ENCODE results near the gene CLEC2A.
"Not testable (repeated sequence)": the region's sequence is repeated elsewhere in the genome, so short reads cannot be mapped to it uniquely, and the experiment has no call there.

Gene CLEC2A

DNA sequence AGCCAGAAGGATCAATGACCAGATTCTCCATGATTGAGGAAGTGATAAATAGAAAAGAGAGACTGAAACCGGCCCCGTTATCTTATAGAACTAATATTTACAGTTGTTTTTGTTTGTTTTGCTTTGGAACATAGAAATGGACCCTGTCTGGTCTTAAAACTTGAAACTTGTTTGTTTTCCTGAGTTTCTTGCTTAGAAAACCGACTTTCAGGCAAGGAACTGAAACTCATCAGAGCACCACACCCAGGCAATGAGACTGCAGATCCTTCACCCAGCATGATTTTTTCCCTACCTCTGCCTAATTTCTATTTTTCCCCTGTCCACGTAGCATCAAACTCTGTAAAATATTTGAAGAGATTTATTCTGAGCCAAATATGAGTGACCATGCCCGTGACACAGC lies 28.4 kb upstream of the CLEC2A start:
- Histone ChIP-seq H3K9me2 (ENCODE audit: low read depth, low read length) (no peaks in the 10 kb centered on the region), H3K79me2 (ENCODE audit: insufficient read depth, low read length) (no peaks in the 10 kb centered on the region), H3F3A (ENCODE audit: insufficient read depth, low read length) (no peaks in the 10 kb centered on the region), H3K4me2 (ENCODE audit: low read length) (no peak overlapping the region), H3K4me3 (ENCODE audit: low read depth, low read length, poor library complexity, severe bottlenecking) (no peak overlapping the region), H3K9me3 (ENCODE audit: low read length) (no peaks in the 10 kb centered on the region), H3K4me1 (ENCODE audit: insufficient read depth, low read length, severe bottlenecking) (no peaks in the 10 kb centered on the region), H4K20me1 (ENCODE audit: insufficient read depth, low read length) (no peaks in the 10 kb centered on the region), H3K27me3 (ENCODE audit: insufficient read depth, low read length) (no peaks in the 10 kb centered on the region), H2AFZ (ENCODE audit: low read length) (no peak overlapping the region), H3K36me3 (ENCODE audit: insufficient read depth, low read length) (no peaks in the 10 kb centered on the region), H3K27ac (ENCODE audit: low read depth, low read length, poor library complexity, severe bottlenecking) (no peak overlapping the region), H3K9ac (ENCODE audit: low read length) (no peak overlapping the region)
- TF ChIP-seq EZH2 (IDR thresholded peaks at IDR 0.05; ENCODE audit: borderline replicate concordance, low read length): no peak
- TF ChIP-seq, protein P1, sequence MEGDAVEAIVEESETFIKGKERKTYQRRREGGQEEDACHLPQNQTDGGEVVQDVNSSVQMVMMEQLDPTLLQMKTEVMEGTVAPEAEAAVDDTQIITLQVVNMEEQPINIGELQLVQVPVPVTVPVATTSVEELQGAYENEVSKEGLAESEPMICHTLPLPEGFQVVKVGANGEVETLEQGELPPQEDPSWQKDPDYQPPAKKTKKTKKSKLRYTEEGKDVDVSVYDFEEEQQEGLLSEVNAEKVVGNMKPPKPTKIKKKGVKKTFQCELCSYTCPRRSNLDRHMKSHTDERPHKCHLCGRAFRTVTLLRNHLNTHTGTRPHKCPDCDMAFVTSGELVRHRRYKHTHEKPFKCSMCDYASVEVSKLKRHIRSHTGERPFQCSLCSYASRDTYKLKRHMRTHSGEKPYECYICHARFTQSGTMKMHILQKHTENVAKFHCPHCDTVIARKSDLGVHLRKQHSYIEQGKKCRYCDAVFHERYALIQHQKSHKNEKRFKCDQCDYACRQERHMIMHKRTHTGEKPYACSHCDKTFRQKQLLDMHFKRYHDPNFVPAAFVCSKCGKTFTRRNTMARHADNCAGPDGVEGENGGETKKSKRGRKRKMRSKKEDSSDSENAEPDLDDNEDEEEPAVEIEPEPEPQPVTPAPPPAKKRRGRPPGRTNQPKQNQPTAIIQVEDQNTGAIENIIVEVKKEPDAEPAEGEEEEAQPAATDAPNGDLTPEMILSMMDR (IDR thresholded peaks at IDR 0.05; ENCODE audit: low read length): no peak

DNA sequence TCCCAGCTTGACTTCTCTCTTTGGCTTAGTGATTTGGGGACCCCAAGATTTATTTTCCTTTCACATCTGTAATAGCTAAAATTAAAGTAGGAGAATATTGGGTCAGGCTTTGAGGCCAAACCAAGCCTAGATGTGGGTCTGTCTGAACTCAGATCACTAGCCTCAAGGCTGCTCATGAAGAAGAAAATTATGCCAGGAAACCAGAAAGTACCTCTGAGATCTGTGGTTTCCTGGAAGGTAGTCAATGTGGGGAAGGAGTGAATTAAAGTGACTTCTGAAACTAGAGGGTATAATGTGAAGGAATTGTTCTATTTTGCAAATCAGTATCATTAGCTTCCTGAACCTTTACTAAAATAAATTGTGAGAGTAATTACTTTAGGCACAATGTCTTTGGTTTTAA lies 25.7 kb upstream of the CLEC2A start:
- TF ChIP-seq, protein P1 (IDR thresholded peaks at IDR 0.05; ENCODE audit: low read length): no peak
- no peak for TF ChIP-seq EZH2 (IDR thresholded peaks at IDR 0.05; ENCODE audit: borderline replicate concordance, low read length)
- H3K27ac ChIP-seq (ENCODE audit: low read depth, low read length, poor library complexity, severe bottlenecking): no peak overlapping the region
- no peaks in the 10 kb centered on the region for H4K20me1 ChIP-seq (ENCODE audit: insufficient read depth, low read length)
- H3K79me2 ChIP-seq (ENCODE audit: insufficient read depth, low read length): no peaks in the 10 kb centered on the region
- no peak overlapping the region for H3K9ac ChIP-seq (ENCODE audit: low read length)
- H3K4me3 ChIP-seq (ENCODE audit: low read depth, low read length, poor library complexity, severe bottlenecking): no peak overlapping the region
- H3K27me3 ChIP-seq (ENCODE audit: insufficient read depth, low read length): no peaks in the 10 kb centered on the region
- H3F3A ChIP-seq (ENCODE audit: insufficient read depth, low read length): no peaks in the 10 kb centered on the region
- H3K4me2 ChIP-seq (ENCODE audit: low read length): no peak overlapping the region
- H3K4me1 ChIP-seq (ENCODE audit: insufficient read depth, low read length, severe bottlenecking): no peaks in the 10 kb centered on the region
- H3K36me3 ChIP-seq (ENCODE audit: insufficient read depth, low read length): no peaks in the 10 kb centered on the region
- H3K9me3 ChIP-seq (ENCODE audit: low read length): no peaks in the 10 kb centered on the region
- H3K9me2 ChIP-seq (ENCODE audit: low read depth, low read length): no peaks in the 10 kb centered on the region
- H2AFZ ChIP-seq (ENCODE audit: low read length): no peak overlapping the region

DNA sequence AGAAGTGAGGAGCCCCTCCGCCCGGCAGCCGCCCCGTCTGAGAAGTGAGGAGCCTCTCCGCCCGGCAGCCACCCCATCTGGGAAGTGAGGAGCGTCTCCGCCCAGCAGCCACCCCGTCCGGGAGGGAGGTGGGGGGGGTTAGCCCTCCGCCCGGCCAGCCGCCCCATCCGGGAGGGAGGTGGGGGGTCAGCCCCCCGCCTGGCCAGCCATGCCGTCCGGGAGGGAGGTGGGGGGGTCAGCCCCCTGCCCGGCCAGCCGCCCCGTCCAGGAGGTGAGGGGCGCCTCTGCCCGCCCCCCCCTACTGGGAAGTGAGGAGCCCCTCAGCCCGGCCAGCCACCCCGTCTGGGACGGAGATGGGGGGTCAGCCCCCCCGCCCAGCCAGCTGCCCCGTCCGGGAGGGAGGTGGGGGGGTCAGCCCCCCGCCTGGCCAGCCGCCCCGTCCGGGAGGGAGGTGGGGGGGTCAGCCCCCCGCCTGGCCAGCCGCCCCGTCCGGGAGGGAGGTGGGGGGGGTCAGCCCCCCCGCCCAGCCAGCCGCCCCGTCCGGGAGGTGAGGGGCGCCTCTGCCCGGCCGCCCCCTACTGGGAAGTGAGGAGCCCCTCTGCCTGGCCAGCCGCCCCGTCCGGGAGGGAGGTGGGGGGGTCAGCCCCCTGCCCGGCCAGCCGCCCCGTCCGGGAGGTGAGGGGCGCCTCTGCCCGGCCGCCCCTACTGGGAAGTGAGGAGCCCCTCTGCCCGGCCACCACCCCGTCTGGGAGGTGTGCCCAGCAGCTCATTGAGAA lies 21.0 kb upstream of the CLEC2A start:
- not testable (repeated sequence) for H3F3A ChIP-seq (ENCODE audit: insufficient read depth, low read length); H2AFZ ChIP-seq (ENCODE audit: low read length); H3K36me3 ChIP-seq (ENCODE audit: insufficient read depth, low read length); H3K9me2 ChIP-seq (ENCODE audit: low read depth, low read length); H3K27ac ChIP-seq (ENCODE audit: low read depth, low read length, poor library complexity, severe bottlenecking); H4K20me1 ChIP-seq (ENCODE audit: insufficient read depth, low read length); H3K4me2 ChIP-seq (ENCODE audit: low read length); H3K4me3 ChIP-seq (ENCODE audit: low read depth, low read length, poor library complexity, severe bottlenecking); H3K79me2 ChIP-seq (ENCODE audit: insufficient read depth, low read length); H3K9ac ChIP-seq (ENCODE audit: low read length); H3K4me1 ChIP-seq (ENCODE audit: insufficient read depth, low read length, severe bottlenecking); H3K9me3 ChIP-seq (ENCODE audit: low read length); H3K27me3 ChIP-seq (ENCODE audit: insufficient read depth, low read length)
